ENCODE measurements around the gene OR56B4.

OR56B4 gene

DNA sequence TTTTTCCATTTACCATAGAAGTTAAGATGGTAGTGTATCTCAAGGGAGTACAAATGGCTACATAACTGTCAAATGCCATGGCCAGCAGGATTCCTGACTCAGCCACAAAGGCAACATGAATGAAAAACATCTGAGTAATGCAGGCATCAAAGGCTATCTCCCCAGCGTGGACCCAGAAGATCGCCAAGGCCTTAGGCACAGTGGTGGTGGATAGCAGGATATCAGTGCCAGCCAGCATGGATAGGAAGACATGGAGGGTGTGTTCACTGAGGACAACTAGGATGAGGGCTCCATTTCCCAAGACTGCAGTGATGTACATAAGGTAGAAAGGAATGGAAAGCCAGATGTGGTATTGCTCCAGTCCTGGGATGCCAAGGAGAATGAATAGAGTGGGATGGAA, 44.6 kb downstream of the OR56B4 start:
- no peak for DNase-seq

- no peak for DNase-seq
These were observed 49.3 kb downstream of the OR56B4 start for GRCh38 chr11:6156628-6157359.

Data from effector CD8-positive, alpha-beta T cell (primary cell).